Heart right ventricle (tissue), 16 donors: ENCODE data around the gene MVP. TPM values are rescaled to one million over a fixed set of nuclear protein-coding genes. Genes with fewer than 3 reads are reported as not detected.

ENCODE experiments used
- ATAC-seq, 8 donors: fragments of 200-7000 bp; cut with Tn5 transposase; one replicate each; pipeline ENCODE4 v1.9.1; 2020; ENCODE audit warnings: mild to moderate bottlenecking in 8 of 8, moderate library complexity in 8 of 8, moderate number of reproducible peaks in 1 of 8
- DNase-seq, 2 donors: peaks; one replicate each; pipeline ENCODE4 v3.0.0-alpha.2; 2020
- H3K27ac ChIP-seq, 10 donors: fragments of 200-600 bp; sonication (generic) in 2 of 10; one replicate each; pipeline versions ENCODE4 v1.5.0 to v1.8.0; 2020 to 2022; ENCODE audit warnings: mild to moderate bottlenecking in 3 of 10
- H3K27me3 ChIP-seq, 7 donors: fragments of 200-600 bp; one replicate each; pipeline ENCODE4 v1.8.0; 2021 to 2022; ENCODE audit warnings: mild to moderate bottlenecking in 2 of 7
- H3K36me3 ChIP-seq, 9 donors: fragments of 200-600 bp; sonication (generic) in 1 of 9; one replicate each; pipeline versions ENCODE4 v1.5.0 to v1.8.0; 2020 to 2022; ENCODE audit warnings: mild to moderate bottlenecking in 2 of 9
- H3K4me1 ChIP-seq, 9 donors: fragments of 200-600 bp; sonication (generic) in 1 of 9; one replicate each; pipeline versions ENCODE4 v1.5.0 to v1.8.0; 2020 to 2022; ENCODE audit warnings: mild to moderate bottlenecking in 4 of 9
- H3K4me3 ChIP-seq, 10 donors: fragments of 200-600 bp; sonication (generic) in 2 of 10; one replicate each; pipeline versions ENCODE4 v1.5.0 to v1.8.0; 2020 to 2022; ENCODE audit warnings: mild to moderate bottlenecking in 7 of 10, moderate library complexity in 2 of 10
- H3K9me3 ChIP-seq, 11 donors: fragments of 200-600 bp in 10 of 11; sonication (generic) in 2 of 11; one replicate each; pipeline versions ENCODE4 v1.5.0 to v1.8.0; 2013 to 2022; ENCODE audit warnings: mild to moderate bottlenecking in 2 of 11, control low read depth in 1 of 11, moderate library complexity in 1 of 11
- WGBS, 2 donors: extraction: QIAGEN DNeasy Blood & Tissue Kit; methylation state at CpG; one replicate each; pipeline ENCODE4 v1.1.7; 2013; ENCODE audit warnings: inconsistent platforms in 1 of 2; 5-methylcytosine and 5-hydroxymethylcytosine counted together
- intact Hi-C, 10 donors: fragments of 100-400 bp; cut with DNase I; formaldehyde crosslinking; loops; one replicate each; pipeline versions ENCODE4 v1.11.1 to v1.14.2; 2022
- polyA plus RNA-seq, 2 donors: library from polyadenylated mRNA; stranded (reverse); fragments of 200-250 nt; gene quantifications; one replicate each; pipeline ENCODE4 v1.2.3, GENCODE V29; 2013
- total RNA-seq, 10 donors: library from RNA; stranded (reverse); fragmentation: NEBNext Ultra II Directional in 3 of 10; extraction: Animal tissue kit (Norgen Biotek cat#: 25700) in 3 of 10; gene quantifications; one replicate each; pipeline versions ENCODE4 v1.2.1 to v1.2.4, GENCODE V29; 2021 to 2023
- TF ChIP-seq, protein P1 (sequence below), 9 donors: fragments of 200-600 bp; sonication (generic) in 2 of 9; IDR thresholded peaks; one replicate each; pipeline versions ENCODE4 v1.5.0 to v1.8.0; 2021 to 2022; ENCODE audit warnings: antibody characterized with exemption in 9 of 9, mild to moderate bottlenecking in 5 of 9, moderate library complexity in 1 of 9
- donor health status: Arrhythmogenic right ventricular cardiomyopathy.
- donor health status: ischemic (EF 13 %, LVEDD 7.1; RV severe dilation, severe dysfunction).
- donor health status: healthy with polysubstance abuse.
- donor health status: DM: no; HTN: yes; CAD: no.
- donor health status: DM: no; HTN: no; CAD: no.
- donor health status: ischemic (EF 25% LVEDD 6.9; RV normal size, moderate dysfunction).
- donor health status: ischemic (EF 25% LVEDD 5.7; RV mildly dilated, moderate dysfunction).
- donor health status: healthy.
- donor health status: DM: yes; HTN: yes; CAD: no.
- donor health status: Ischemic cardiomyopathy.
- donor health status: ischemic (EF 35%, LVEDD 5.7; RV mildly dilated, moderate dysfunction).
- donor health status: nonischemic (EF 11% LVEDD 7.7; RV severe dilation, severe dysfunction).
- donor health status: DM: yes; HTN: yes; CAD: no.
- donor health status: PGD.
- donor health status: ischemic (EF 29% LVEDD 5.4; RV normal size, mild dysfunction).
- donor health status: nonischemic (EF 23%, LVEDD 6.1; RV moderate dilation, normal function).

Gene MVP
- total and polyA plus RNA-seq, 12 donors: 24.5 to 122 (median 42.7) TPM

DNA sequence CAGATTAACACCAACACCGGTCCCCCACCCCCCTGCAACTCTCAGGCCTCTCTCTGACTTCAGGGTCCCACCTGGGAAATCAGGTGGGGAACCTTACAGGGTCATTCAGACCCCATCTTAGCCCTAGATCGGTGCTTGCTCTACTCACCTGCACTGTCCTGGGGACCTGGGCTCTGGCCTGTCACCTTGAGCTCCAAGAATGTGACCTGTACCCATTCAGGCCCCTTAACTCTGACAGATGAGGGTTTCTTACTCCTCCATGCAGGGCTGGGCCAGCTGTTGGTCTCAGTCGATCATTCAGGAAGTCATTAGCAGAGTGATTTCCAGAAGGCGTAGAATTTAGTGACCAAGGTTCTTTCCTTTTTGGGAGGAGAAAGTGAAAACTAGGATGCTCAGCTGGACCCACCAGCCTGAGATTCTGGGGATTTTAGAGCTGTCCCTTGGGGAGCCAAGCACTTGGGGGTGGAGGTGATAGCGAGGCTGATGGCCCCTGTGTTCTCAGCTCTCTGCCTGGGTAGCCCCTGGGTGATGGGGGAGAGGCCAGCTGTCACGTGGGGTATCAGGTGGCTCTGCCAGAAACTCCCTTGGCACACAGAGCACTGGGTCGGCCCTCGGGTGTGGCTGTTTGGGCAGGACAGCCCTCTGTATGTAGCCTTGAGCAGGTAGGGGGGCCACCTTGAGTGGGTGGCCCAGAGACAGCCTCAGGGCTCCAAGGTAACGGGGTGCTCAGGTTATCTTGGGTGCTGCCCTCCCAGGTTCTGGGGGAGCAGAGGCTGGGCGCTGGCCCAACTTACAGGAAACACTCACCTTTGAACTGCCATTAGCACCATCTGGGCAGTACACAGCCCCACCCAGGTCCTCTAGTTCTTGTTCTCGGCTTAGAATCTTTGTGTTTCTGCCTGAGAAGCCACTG, 724 bp downstream of the MVP start:
- intact Hi-C loops: loop anchor here in 1 of 10 donors (5.0 kb wide), 1 partner anchor 41 kb away; the partner anchor contains the start of gene CDIPT
- TF ChIP-seq, protein P1, sequence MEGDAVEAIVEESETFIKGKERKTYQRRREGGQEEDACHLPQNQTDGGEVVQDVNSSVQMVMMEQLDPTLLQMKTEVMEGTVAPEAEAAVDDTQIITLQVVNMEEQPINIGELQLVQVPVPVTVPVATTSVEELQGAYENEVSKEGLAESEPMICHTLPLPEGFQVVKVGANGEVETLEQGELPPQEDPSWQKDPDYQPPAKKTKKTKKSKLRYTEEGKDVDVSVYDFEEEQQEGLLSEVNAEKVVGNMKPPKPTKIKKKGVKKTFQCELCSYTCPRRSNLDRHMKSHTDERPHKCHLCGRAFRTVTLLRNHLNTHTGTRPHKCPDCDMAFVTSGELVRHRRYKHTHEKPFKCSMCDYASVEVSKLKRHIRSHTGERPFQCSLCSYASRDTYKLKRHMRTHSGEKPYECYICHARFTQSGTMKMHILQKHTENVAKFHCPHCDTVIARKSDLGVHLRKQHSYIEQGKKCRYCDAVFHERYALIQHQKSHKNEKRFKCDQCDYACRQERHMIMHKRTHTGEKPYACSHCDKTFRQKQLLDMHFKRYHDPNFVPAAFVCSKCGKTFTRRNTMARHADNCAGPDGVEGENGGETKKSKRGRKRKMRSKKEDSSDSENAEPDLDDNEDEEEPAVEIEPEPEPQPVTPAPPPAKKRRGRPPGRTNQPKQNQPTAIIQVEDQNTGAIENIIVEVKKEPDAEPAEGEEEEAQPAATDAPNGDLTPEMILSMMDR (IDR thresholded peaks at IDR 0.05): no peak
- H3K9me3 ChIP-seq: no peaks in the 10 kb centered on the region

DNA sequence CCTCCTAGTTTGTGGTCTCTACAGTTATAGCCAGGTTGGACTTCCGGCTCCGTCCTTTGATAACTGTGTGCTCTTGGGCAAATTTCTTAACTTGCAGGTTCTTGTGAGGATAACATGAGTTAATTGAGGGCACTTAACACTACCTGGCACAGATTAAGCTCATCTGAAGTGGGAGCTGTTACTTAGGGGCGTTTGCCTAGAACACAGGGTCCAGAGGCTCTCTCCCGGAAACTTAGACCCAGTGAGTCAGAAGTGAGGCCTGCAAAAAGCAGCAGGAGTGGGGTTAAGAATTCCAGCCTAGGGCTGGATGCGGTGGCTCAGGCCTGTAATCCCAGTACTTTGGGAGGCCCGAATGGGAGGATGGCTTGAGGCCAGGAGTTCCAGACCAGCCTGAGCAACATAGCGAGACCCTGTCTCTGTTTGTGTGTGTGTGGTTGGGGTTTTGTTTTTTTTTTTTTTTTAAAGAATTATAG, 1.4 kb downstream of the MVP start:
- H3K9me3 ChIP-seq: no peaks in the 10 kb centered on the region
- 60 to 68% methylated on average over 7 of the region's 7 CpGs for whole genome bisulfite sequencing, 2 donors
- peak overlapping the region in 9 of 10 donors; percentile 44 to 82 (median 76) for H3K4me3 ChIP-seq
- TF ChIP-seq, protein P1 (IDR thresholded peaks at IDR 0.05): no peak
- peak overlapping the region; percentile 39 to 94 (median 87) for H3K27ac ChIP-seq
- peaks cover 0 to 35% (median 0%) of the 10 kb centered on the region in 9 donors for H3K36me3 ChIP-seq
- no peak for DNase-seq
- peaks cover 27 to 92% (median 84%) of the 10 kb centered on the region in 9 donors for H3K4me1 ChIP-seq
- intact Hi-C loops: loop anchor here in 1 of 10 donors (5.0 kb wide), 1 partner anchor 41 kb away; the partner anchor contains the start of gene CDIPT
- ATAC-seq: peak in 1 of 8 donors; percentile 15
- H3K27me3 ChIP-seq: no peaks in the 10 kb centered on the region

More for the DNA sequence above, 724 bp downstream of the MVP start:
- Histone ChIP-seq H3K4me1 (peaks cover 25 to 86% (median 79%) of the 10 kb centered on the region in 9 donors), H3K27ac (peak overlapping the region; percentile 66 to 94 (median 87)), H3K4me3 (peak overlapping the region; percentile 44 to 82 (median 72)), H3K27me3 (no peaks in the 10 kb centered on the region), H3K36me3 (peaks cover 0 to 35% (median 0%) of the 10 kb centered on the region in 9 donors)
- 32 to 41% methylated on average over 11 of the region's 11 CpGs for WGBS, 2 donors
- DNase-seq: peak in 1 of 2 donors; percentile 23
- peak in 2 of 8 donors; percentile 3 to 5 for ATAC-seq

DNA sequence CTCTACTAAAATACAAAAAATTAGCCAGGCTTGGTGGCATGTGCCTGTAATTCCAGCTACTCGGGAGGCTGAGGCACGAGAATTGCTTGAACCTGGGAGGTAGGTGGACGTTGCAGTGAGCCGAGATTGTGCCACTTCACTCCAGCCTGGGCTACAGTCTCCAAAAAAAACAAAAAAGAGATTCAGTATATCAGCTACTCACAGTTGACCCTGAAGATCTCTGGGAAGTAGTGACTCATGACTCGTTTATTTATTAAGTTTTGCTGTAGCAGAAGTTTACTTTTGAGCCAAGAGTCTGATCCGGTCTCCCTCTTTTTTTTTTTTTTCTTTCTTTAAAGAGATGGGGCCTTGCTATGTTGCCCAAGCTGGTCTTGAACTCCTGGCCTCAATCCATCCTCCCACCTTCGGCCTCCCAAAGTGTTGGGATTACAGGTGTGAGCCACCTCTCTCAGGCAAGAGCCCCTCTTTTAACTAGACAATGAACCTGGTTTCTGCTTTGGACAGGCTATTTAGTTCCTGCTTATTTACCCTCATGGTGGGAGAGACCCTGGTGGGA, 4.4 kb downstream of the MVP start:
- H3K4me3 ChIP-seq: peak overlapping the region in 3 of 10 donors; percentile 3 to 18 (median 16)
- peaks cover 27 to 78% (median 68%) of the 10 kb centered on the region in 9 donors for H3K4me1 ChIP-seq
- peak in 7 of 8 donors; percentile 9 to 40 (median 30) for ATAC-seq
- H3K27ac ChIP-seq: peak overlapping the region; percentile 65 to 83 (median 80)
- no peaks in the 10 kb centered on the region for H3K27me3 ChIP-seq
- H3K36me3 ChIP-seq: peaks cover 0 to 22% (median 0%) of the 10 kb centered on the region in 9 donors
- H3K9me3 ChIP-seq: no peaks in the 10 kb centered on the region
- intact Hi-C loops: loop anchor here in 1 of 10 donors (5.0 kb wide), 1 partner anchor 38 kb away; the partner anchor contains the start of gene CDIPT
- TF ChIP-seq, protein P1 (IDR thresholded peaks at IDR 0.05): no peak
- DNase-seq: no peak
- 50 to 63% methylated on average over 7 of the region's 7 CpGs for WGBS, 2 donors
